ENCODE results near the gene FAM107B. TPM values are rescaled to one million over a fixed set of nuclear protein-coding genes. Genes with fewer than 3 reads are reported as not detected.
"Not testable (repeated sequence)": the region's sequence is repeated elsewhere in the genome, so short reads cannot be mapped to it uniquely, and the experiment has no call there.

FAM107B gene
- 10.0 and 16.2 TPM in 2 replicates for total RNA-seq (2014; rRNA removed; shearing (Covaris generic))

GRCh38 chr10:14774797-14775196 lies at the start of gene FAM107B:
FAM107B (minus strand) TSS chr10:14774897; CDS start chr10:14774663, 234 bp downstream.
- no peak for DNase-seq (ENCODE audit: low spot score)

- DNase-seq (ENCODE audit: low spot score): no peak
These were observed 49.3 kb upstream of the FAM107B start for GRCh38 chr10:14823966-14824365.

- no peak for DNase-seq (ENCODE audit: low spot score)
These were observed 48.4 kb upstream of the FAM107B start for GRCh38 chr10:14822879-14823755.

- no peak for DNase-seq (ENCODE audit: low spot score)
These were observed 47.1 kb upstream of the FAM107B start for GRCh38 chr10:14821635-14822375.

DNA sequence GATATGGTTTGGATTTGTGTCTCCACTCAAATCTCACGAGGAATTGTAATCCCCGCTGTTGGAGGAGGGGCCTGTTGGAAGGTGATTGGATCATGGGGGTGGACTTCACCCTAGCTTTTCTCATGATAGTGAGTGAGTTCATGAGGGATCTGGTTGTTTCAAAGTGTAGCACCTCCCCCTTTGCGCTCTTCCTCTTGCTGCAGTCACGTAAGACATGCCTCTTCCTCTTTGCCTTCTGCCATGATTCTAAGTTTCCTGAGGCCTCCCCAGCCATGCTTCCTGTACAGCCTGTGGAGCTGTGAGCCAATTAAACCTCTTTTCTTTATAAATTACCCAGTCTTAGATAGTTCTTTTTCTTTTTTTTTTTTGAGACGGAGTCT lies 46.1 kb upstream of the FAM107B start:
- peak; percentile 68 for DNase-seq (ENCODE audit: low spot score)

DNA sequence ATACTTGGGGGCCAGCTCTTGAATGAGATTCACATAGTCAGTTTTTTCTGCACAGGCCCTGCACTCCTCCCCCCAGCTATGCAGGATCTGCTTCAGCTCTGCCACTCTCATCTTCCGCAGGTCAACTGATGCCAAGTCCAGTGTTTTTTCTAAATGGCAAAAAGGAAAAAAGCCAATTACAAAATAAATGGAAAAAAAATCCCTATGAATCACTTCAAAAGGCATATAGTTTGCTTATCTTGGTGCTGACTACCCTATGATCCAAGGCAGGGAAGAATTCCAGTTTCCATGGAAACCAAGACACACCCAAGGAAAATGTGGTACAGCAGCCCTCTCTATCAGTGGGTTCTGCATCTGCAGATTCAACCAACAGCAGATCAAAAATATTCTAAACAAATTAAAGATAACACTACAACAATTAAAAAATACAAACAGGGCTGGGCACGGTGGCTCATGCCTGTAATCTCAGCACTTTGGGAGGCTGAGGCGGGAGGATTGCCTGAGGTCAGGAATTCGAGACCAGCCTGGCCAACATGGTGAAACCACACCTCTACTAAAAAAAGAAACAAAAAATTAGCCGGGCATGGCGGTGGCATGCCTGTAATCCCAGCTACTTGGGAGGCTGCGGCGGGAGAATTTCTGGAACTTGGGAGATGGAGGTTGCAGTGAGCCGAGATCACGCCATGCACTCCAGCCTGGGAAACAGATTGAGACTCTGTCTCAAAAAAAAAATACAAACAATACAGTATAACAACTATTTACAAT lies 45.5 kb upstream of the FAM107B start:
- DNase-seq (ENCODE audit: low spot score): peak; percentile 50

DNA sequence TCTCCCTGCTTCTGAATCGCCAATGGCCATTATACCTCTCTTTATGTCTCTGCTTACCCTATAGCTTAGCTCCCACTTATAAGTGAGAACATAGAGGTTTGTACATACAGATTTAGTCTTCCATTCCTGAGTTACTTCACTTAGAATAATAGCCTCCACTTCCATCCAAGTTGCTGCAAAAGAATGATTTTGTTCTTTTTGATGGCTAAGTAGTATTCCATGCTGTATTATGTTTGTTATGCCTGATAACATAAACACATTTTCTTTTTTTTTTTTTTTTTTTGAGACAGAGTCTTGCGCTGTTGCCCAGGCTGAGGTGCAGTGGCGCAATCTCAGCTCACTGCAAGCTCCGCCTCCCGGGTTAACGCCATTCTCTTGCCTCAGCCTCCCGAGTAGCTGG lies 42.0 kb upstream of the FAM107B start:
- not testable (repeated sequence) for DNase-seq (ENCODE audit: low spot score)

DNA sequence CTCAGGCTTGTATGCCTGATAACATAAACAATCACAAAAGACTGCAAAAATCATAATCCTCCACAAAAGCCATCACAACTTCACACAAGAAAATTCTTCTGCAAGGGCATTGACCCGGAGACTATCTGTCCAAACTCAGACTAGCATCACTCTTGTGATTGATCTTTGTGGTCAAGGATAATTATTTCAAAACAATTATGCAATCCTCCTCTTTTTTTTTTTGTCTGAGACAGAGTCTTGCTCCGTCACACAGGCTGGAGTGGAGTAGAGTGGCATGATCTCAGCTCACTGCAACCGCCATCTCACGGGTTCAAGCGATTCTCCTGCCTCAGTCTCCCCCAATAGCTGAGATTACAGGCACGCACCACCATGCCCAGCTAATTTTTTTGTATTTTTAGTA lies 41.0 kb upstream of the FAM107B start:
- DNase-seq (ENCODE audit: low spot score): no peak

- peak; percentile 57 for DNase-seq (ENCODE audit: low spot score)
These were observed 37.6 kb upstream of the FAM107B start for GRCh38 chr10:14812271-14812670.

GRCh38 chr10:14810969-14811953 lies 36.6 kb upstream of the FAM107B start:
- no peak for DNase-seq (ENCODE audit: low spot score)

GRCh38 chr10:14806318-14806717 lies 31.6 kb upstream of the FAM107B start:
- no peak for DNase-seq (ENCODE audit: low spot score)

DNA sequence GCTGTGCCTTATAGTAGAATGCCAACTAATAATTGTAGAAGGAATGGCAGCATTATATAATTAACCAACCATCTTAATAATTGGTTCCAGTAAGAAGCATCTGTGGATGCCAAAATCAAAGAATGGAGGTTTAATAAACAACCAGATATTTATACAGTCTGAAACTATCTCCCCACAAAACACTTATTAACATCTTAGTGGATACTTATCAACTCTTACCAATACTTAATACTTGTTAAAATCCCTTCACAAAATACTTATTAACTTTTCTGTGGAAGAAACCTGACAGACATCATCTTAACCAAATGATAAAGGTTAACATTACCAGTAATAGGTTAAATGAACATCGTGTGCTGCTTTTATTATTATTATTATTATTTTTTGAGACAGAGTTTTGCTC lies 29.1 kb upstream of the FAM107B start:
- no peak for DNase-seq (ENCODE audit: low spot score)

DNA sequence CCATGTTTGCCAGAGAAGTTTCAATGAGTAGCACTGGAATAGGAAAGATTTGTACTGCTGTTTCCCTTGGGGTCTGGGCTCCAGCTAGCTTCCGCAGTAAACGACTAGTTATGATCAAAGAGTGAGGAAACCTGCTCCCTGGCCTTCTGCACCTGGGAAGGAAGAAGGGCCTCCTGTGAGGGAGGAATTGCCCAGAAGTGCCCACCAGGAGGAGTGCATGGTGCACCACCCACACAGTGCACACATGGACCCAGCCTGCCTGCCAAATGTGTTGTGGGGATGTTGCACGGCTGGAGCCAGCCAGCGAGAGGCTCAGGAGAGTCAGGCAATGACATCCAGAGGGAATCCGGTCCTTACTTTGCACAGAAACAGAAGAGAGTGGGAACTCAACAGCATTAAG lies 27.0 kb upstream of the FAM107B start:
- no peak for DNase-seq (ENCODE audit: low spot score)

- DNase-seq (ENCODE audit: low spot score): no peak
These were observed 25.7 kb upstream of the FAM107B start for GRCh38 chr10:14800397-14800796.

DNA sequence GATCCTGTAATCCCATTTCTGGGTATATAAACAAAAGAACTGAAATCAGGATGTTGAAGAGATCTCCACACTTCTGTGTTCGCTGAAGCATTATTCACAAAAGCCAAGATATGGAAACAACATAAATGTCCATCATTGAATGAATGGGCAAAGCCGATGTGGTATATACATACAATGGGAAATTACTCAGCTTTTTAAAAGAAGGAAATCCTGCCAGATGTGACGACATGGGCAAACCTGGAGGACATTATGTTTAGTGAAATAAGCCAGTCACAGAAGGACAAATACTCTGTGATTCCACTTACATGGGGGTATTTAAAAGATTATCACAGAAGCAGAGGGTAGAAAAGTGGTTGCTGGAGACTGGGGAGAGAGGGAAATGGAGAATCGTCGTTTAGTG lies 23.9 kb upstream of the FAM107B start:
- no peak for DNase-seq (ENCODE audit: low spot score)

DNA sequence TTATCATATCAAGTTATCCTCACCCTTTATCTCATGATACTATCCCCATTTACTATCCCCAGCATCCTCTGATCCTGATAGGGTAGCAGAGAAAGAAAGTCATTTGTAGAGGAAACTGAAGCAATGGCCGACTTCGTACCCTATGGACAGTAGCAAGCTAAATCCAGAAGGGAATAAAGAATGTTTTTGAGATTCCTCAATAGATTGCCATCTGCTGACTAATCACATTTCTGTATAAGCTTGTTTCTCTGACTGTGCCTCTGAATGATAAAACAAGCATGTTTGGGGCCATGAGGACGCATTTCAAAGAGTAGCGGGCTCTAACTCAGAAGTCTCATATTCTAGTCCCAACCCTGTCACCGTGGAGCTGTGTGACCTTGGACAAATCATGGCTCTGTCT lies 13.2 kb upstream of the FAM107B start:
- no peak for DNase-seq (ENCODE audit: low spot score)

DNA sequence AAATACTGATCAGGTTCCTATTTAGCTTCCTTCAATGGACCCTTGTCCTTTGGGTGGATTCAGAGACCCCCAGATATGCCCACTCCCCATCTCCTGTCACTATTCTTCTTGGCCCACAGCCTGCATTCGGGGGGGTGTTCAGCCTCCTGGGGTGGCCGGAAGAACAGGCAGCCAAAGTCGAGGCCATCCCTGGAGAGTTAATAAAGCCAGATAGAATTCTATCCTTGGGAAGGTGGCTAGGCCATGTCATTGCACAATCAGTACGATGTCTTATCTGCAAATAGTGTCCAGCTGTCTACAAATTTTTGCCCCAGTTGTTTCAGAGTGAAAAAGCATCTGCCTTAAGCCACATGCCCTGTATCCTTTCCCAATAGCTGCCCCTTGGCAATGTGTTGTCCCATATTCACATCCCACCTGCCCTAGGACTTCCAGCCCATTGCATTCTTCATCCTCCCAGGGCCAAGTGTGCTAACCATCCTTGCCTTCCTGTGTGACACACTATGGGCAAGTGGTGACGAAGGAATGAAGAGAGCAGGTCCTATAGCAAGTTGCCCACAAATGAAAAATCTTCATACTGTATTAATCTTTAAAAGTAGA lies 9.9 kb upstream of the FAM107B start:
- no peak for DNase-seq (ENCODE audit: low spot score)

DNA sequence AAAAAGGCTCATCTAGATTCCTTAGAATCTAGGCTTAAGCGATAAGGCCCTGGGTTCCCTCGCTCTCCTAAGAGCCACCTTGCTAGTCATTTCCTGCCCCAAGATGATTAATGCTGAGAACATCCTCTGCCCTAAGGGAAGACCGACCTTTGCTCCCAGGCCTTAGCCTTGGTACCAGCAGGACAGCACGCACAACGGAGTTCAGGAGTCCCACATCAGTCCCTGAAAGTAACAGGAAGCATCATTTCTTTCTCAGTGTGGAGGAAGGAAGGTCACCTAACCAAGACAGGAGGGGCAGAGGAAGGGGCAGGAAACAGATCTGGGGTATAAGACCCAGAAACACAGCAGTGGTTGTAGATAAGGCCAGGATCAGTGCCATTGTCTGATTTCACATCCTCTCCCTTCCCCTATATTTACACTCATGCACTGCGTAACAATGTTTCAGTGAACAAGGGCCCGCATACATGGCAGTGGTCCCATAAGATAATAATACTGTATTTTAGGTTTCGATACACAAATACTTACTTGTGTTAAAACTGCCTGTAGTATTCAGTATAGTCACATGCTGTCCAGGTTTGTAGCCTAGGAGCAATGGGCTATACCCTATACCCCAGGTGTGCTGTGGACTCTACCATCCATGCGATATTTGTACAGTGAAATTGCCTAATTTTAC lies 8.1 kb upstream of the FAM107B start:
- DNase-seq (ENCODE audit: low spot score): peak; percentile 6

DNA sequence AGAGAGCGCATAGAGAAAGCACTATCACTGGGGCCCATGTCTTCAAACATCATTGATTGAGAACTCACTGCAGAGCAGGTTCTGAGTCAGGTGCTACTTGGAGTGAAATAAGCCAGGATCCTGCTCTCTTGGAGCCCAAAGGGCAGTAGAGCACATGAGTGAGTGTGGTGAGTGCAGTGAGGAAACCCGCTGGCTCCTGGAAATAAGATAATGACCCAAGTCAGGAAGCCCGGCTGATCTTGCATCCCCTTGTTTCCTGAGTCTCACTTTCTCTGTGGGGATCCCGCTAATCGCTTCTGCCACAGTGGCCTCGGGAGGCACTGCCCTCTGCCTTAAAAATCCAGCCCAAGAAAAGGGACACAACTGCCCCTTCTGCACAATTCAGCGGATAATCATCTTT lies 7.1 kb upstream of the FAM107B start:
- no peak for DNase-seq (ENCODE audit: low spot score)

Data from H4 (cell line).